Measurements from ENCODE around the gene CLSTN3. TPM values are rescaled to one million over a fixed set of nuclear protein-coding genes. Genes with fewer than 3 reads are reported as not detected.

CLSTN3 gene
- total and polyA plus RNA-seq, 2 donors (not counting 3 experiments of a cell fraction or from before 2014, with no cell fraction given) = 27.8 to 45.9 TPM

DNA sequence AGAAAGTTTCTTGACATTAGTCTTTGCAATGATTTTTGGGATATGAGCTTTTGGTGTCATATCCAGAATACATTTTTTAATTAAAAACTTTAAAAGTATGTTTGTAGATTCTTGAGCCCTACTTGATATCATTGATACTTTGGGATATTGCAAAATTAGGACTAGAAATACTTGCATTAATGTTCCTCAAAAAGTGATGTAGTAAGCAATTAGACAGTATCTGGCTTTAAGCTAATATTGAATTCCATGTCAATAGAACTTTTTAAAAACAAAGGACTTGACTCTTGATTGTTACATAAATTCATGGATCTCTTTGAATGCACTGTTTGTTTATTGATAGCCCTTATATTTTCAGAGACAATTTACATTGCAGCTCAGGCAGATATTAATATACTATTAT, 74.9 kb downstream of the CLSTN3 start:
- H3K4me3 ChIP-seq (replicated peaks in 1 of 3; ENCODE audit: insufficient read depth in 1 of 3, low read depth in 1 of 3, low read length in 3 of 3) = no peak overlapping the region
- dilution Hi-C loops (cut with MboI; ENCODE audit: extremely low pct_ligation_motif_present, low sequenced_read_pairs) (no loop called here), intact Hi-C loops (cut with micrococcal nuclease) (no loop called here)
- H2AFZ ChIP-seq (ENCODE audit: low read depth, low read length) = no peak overlapping the region
- DNase-seq (ENCODE audit: low read depth, low spot score) (no peak), FAIRE-seq (no peak)
- no TSS peak for BruUV-seq (replicated peaks)
- no peak overlapping the region for H3K9ac ChIP-seq (replicated peaks; ENCODE audit: extremely low read depth, insufficient read depth, low read length)
- H3K4me1 ChIP-seq (ENCODE audit: control insufficient read depth, extremely low read depth, insufficient read depth, low read length) = no peaks in the 10 kb centered on the region
- no peak overlapping the region for H3K4me2 ChIP-seq (ENCODE audit: insufficient read depth, low read length)
- no peak for TF ChIP-seq EZH2 (IDR thresholded peaks at IDR 0.05; ENCODE audit: borderline replicate concordance, low read depth, low read length, severe bottlenecking)
- TF ChIP-seq POLR2A (IDR thresholded peaks at IDR 0.05; ENCODE audit: low read depth, low read length) = no peak
- no peak for TF ChIP-seq FOS (IDR thresholded peaks at IDR 0.05; ENCODE audit: borderline replicate concordance, insufficient read depth, low read length)
- TF ChIP-seq GATA2 (IDR thresholded peaks at IDR 0.05; ENCODE audit: insufficient read depth, insufficient read length, low read depth, low read length) = no peak
- no peak for TF ChIP-seq MAX (IDR thresholded peaks at IDR 0.05; ENCODE audit: insufficient read depth, insufficient read length)
- no peaks in the 10 kb centered on the region for H3K9me3 ChIP-seq (replicated peaks; ENCODE audit: control insufficient read depth, insufficient read depth, low read length)
- H3K9me1 ChIP-seq (replicated peaks; ENCODE audit: control insufficient read depth, extremely low read depth, insufficient read depth, low read length) = no peaks in the 10 kb centered on the region
- peaks cover 13 to 19% of the 10 kb centered on the region in 2 experiments for H3K36me3 ChIP-seq (ENCODE audit: control insufficient read depth in 2 of 2, extremely low read depth in 1 of 2, insufficient read depth in 2 of 2, low read length in 2 of 2)
- ChIA-PET POLR2A (interaction anchor here (0.6 kb wide), 1 partner anchor 25 kb away, joined by 4 read pairs; no protein-coding TSS in a partner anchor), CTCF (no interaction called here)
- no peak overlapping the region for H3K27ac ChIP-seq (ENCODE audit: insufficient read depth, low read depth, low read length)
- no peaks in the 10 kb centered on the region for H3K27me3 ChIP-seq (ENCODE audit: control insufficient read depth in 2 of 2, insufficient read depth in 2 of 2, low read length in 2 of 2)
- no peaks in the 10 kb centered on the region for H4K20me1 ChIP-seq (replicated peaks; ENCODE audit: control insufficient read depth, extremely low read depth, insufficient read depth, low read length)
- H3K79me2 ChIP-seq (ENCODE audit: control insufficient read depth, insufficient read depth, low read length) = no peaks in the 10 kb centered on the region

- H4K20me1 ChIP-seq (replicated peaks; ENCODE audit: control insufficient read depth, extremely low read depth, insufficient read depth, low read length) = no peaks in the 10 kb centered on the region
- no peak overlapping the region for H3K4me3 ChIP-seq (replicated peaks in 1 of 3; ENCODE audit: insufficient read depth in 1 of 3, low read depth in 1 of 3, low read length in 3 of 3)
- no TSS peak for BruUV-seq (replicated peaks)
- dilution Hi-C loops (cut with MboI; ENCODE audit: extremely low pct_ligation_motif_present, low sequenced_read_pairs) = no loop called here
- no peaks in the 10 kb centered on the region for H3K79me2 ChIP-seq (ENCODE audit: control insufficient read depth, insufficient read depth, low read length)
- H3K27ac ChIP-seq (ENCODE audit: insufficient read depth, low read depth, low read length) = no peak overlapping the region
- no peaks in the 10 kb centered on the region for H3K4me1 ChIP-seq (ENCODE audit: control insufficient read depth, extremely low read depth, insufficient read depth, low read length)
- no peak overlapping the region for H2AFZ ChIP-seq (ENCODE audit: low read depth, low read length)
- H3K36me3 ChIP-seq (ENCODE audit: control insufficient read depth in 2 of 2, extremely low read depth in 1 of 2, insufficient read depth in 2 of 2, low read length in 2 of 2) = peaks cover 10 to 21% of the 10 kb centered on the region in 2 experiments
- H3K9ac ChIP-seq (replicated peaks; ENCODE audit: extremely low read depth, insufficient read depth, low read length) = no peak overlapping the region
- DNase-seq (ENCODE audit: low read depth, low spot score) = no peak
- no peaks in the 10 kb centered on the region for H3K9me3 ChIP-seq (replicated peaks; ENCODE audit: control insufficient read depth, insufficient read depth, low read length)
- no peaks in the 10 kb centered on the region for H3K27me3 ChIP-seq (ENCODE audit: control insufficient read depth in 2 of 2, insufficient read depth in 2 of 2, low read length in 2 of 2)
- TF ChIP-seq FOS (IDR thresholded peaks at IDR 0.05; ENCODE audit: borderline replicate concordance, insufficient read depth, low read length) (no peak), MYC (IDR thresholded peaks at IDR 0.05; ENCODE audit: low read depth, low read length) (no peak), GATA2 (IDR thresholded peaks at IDR 0.05; ENCODE audit: insufficient read depth, insufficient read length, low read depth, low read length) (no peak), EZH2 (IDR thresholded peaks at IDR 0.05; ENCODE audit: borderline replicate concordance, low read depth, low read length, severe bottlenecking) (no peak), MAX (IDR thresholded peaks at IDR 0.05; ENCODE audit: insufficient read depth, insufficient read length) (no peak), JUN (IDR thresholded peaks at IDR 0.05; ENCODE audit: borderline replicate concordance, insufficient read depth, insufficient read length, low read depth) (no peak), POLR2AphosphoS5 (IDR thresholded peaks at IDR 0.05; ENCODE audit: insufficient read depth, low read depth, low read length) (no peak), POLR2A (IDR thresholded peaks at IDR 0.05; ENCODE audit: low read depth, low read length) (no peak)
- TF ChIP-seq, protein P1, sequence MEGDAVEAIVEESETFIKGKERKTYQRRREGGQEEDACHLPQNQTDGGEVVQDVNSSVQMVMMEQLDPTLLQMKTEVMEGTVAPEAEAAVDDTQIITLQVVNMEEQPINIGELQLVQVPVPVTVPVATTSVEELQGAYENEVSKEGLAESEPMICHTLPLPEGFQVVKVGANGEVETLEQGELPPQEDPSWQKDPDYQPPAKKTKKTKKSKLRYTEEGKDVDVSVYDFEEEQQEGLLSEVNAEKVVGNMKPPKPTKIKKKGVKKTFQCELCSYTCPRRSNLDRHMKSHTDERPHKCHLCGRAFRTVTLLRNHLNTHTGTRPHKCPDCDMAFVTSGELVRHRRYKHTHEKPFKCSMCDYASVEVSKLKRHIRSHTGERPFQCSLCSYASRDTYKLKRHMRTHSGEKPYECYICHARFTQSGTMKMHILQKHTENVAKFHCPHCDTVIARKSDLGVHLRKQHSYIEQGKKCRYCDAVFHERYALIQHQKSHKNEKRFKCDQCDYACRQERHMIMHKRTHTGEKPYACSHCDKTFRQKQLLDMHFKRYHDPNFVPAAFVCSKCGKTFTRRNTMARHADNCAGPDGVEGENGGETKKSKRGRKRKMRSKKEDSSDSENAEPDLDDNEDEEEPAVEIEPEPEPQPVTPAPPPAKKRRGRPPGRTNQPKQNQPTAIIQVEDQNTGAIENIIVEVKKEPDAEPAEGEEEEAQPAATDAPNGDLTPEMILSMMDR (IDR thresholded peaks at IDR 0.05; ENCODE audit: extremely low read depth in 1 of 2, insufficient read depth in 1 of 2, low read depth in 1 of 2, low read length in 2 of 2) = no peak
- ChIA-PET CTCF (no interaction called here), POLR2A (no interaction called here)
- FAIRE-seq = no peak
- no peak overlapping the region for H3K4me2 ChIP-seq (ENCODE audit: insufficient read depth, low read length)
- H3K9me1 ChIP-seq (replicated peaks; ENCODE audit: control insufficient read depth, extremely low read depth, insufficient read depth, low read length) = no peaks in the 10 kb centered on the region
- intact Hi-C loops (cut with micrococcal nuclease) = no loop called here
Observed at GRCh38 chr12:7206691-7207090, 76.5 kb downstream of the CLSTN3 start.

Data from endothelial cell of umbilical vein (primary cell).